ENCODE measurements around the gene SPDEF. TPM values are rescaled to one million over a fixed set of nuclear protein-coding genes. Genes with fewer than 3 reads are reported as not detected.

SPDEF gene
- total and polyA plus RNA-seq, 7 donors, result 0.71 to 101 (median 67.4) TPM; not detected in 3

GRCh38 chr6:34526992-34527728 lies 29.0 kb downstream of the SPDEF start:
- no peaks in the 10 kb centered on the region for H3K27me3 ChIP-seq
- H3K9me3 ChIP-seq, result no peaks in the 10 kb centered on the region
- H3K36me3 ChIP-seq, result no peaks in the 10 kb centered on the region
- WGBS, 2 donors, result 5 to 6% methylated on average over 53 of the region's 53 CpGs
- peak overlapping the region in 3 of 4 donors; percentile 6 to 35 (median 30) for H3K4me3 ChIP-seq
- H3K27ac ChIP-seq, result peak overlapping the region; percentile 39 to 67 (median 58)
- intact Hi-C loops (cut with DNase I), result loop anchor here (1.0 to 5.0 kb wide), 4 partner anchors 82 to 330 kb away; partner anchors contain the start of genes SMIM29 and SNRPC
- peaks cover 0 to 13% (median 8%) of the 10 kb centered on the region in 4 donors for H3K4me1 ChIP-seq
- TF ChIP-seq POLR2AphosphoS5 (IDR thresholded peaks at IDR 0.05) (peak in 3 of 4 donors; percentile 7 to 54 (median 52)), CTCF (IDR thresholded peaks at IDR 0.05) (peak; percentile 58 to 73 (median 62)), POLR2A (IDR thresholded peaks at IDR 0.05) (no peak), EP300 (IDR thresholded peaks at IDR 0.05) (no peak)
- DNase-seq, result peak; percentile 97

DNA sequence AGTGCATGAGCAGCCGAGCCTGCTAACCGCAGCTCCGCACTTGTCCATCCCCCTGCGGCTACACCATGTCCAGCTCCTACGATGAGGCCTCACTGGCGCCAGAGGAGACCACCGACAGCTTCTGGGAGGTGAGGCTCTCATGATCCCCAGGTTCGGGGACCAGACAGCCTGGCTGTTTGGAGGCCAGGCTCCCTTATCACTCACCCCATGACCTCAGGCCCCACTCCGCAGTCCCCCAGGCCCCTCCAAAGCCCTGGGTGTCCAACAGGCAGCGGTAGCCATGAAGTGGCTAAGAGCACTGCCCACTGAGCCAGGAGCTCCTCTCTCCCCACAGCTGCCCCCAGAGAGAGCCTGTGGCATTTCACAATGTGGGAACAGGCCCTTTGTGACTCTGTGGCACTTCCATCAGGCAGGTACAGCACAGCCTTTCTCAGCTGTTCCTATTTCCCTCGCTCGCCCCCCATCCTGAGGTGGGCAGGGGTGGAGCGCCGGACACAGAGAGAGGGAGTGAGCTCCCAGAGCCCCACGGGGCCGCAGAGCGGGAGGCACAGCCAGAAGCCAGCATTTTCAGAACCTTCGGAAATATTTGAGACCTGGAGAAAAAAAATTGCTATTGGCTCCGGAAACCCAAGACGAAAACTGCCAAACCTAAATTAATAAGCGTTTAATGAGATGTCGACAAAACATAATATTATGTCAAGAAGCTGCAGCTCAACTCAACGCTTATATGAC lies 29.7 kb downstream of the SPDEF start:
- no peaks in the 10 kb centered on the region for H3K9me3 ChIP-seq

DNA sequence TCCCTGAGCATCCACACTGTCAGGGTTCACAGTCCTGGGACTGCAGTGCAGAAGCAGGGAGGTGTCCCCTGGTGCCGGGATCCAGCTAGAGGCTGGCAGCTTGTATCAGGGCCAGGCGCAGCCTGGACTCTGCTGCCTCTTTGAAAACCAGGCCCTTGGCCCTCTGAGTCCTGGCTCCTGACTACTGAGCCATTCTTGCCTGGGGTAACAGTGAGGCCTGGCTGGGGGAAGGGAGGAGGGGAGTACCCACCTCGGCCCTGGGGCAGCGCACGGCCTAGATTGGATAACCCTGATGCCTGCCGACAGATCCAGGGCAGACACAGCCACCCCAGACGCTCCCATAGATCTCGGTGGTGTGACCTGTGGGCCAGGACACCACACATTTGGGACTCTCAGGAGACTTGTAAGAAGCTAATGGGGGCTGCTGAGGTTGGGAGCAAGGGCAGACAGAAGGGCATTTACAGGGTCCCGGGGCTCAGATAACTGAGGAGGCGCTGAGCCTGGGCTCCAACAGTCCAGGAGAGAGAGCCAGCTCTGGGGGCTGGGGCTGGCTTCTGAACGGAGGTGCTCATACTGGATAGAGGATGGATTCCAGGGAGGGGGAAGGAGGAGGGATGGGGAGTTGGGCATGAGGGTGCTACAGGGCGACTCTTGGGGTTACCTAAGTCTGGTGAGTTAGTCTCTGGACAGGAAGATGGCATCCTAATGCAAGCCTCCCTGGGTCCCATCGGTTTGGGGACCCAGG lies 30.5 kb downstream of the SPDEF start:
- Histone ChIP-seq H3K27me3 (no peaks in the 10 kb centered on the region), H3K27ac (no peak overlapping the region), H3K4me3 (no peak overlapping the region), H3K9me3 (no peaks in the 10 kb centered on the region), H3K4me1 (peaks cover 0 to 13% (median 8%) of the 10 kb centered on the region in 4 donors), H3K36me3 (no peaks in the 10 kb centered on the region)
- WGBS, 2 donors, result 92% methylated on average over 13 of the region's 13 CpGs
- intact Hi-C loops (cut with DNase I), result loop anchor here (2.0 to 5.0 kb wide), 3 partner anchors 231 to 328 kb away; partner anchors contain the start of genes SMIM29 and SNRPC
- no peak for TF ChIP-seq EP300 (IDR thresholded peaks at IDR 0.05)
- TF ChIP-seq CTCF (IDR thresholded peaks at IDR 0.05), result no peak
- TF ChIP-seq POLR2AphosphoS5 (IDR thresholded peaks at IDR 0.05), result no peak
- TF ChIP-seq POLR2A (IDR thresholded peaks at IDR 0.05), result no peak
- DNase-seq, result no peak

More for the DNA sequence above, 29.7 kb downstream of the SPDEF start:
- DNase-seq, result no peak
- Histone ChIP-seq H3K4me3 (peak overlapping the region in 3 of 4 donors; percentile 6 to 35 (median 30)), H3K36me3 (no peaks in the 10 kb centered on the region), H3K27ac (peak overlapping the region; percentile 4 to 67 (median 58)), H3K27me3 (no peaks in the 10 kb centered on the region), H3K4me1 (peaks cover 0 to 13% (median 8%) of the 10 kb centered on the region in 4 donors)
- 77 to 83% methylated on average over 23 of the region's 23 CpGs for WGBS, 2 donors
- intact Hi-C loops (cut with DNase I), result loop anchor here (2.0 to 5.0 kb wide), 3 partner anchors 230 to 329 kb away; partner anchors contain the start of genes SMIM29 and SNRPC
- TF ChIP-seq POLR2A (IDR thresholded peaks at IDR 0.05) (no peak), EP300 (IDR thresholded peaks at IDR 0.05) (no peak), POLR2AphosphoS5 (IDR thresholded peaks at IDR 0.05) (no peak), CTCF (IDR thresholded peaks at IDR 0.05) (no peak)

- 86 to 90% methylated on average over 5 of the region's 5 CpGs for WGBS, 2 donors
- no peaks in the 10 kb centered on the region for H3K36me3 ChIP-seq
- H3K4me1 ChIP-seq, result peaks cover 0 to 13% (median 8%) of the 10 kb centered on the region in 4 donors
- H3K9me3 ChIP-seq, result no peaks in the 10 kb centered on the region
- H3K27ac ChIP-seq, result no peak overlapping the region
- intact Hi-C loops (cut with DNase I), result loop anchor here (5.0 kb wide), 2 partner anchors 278 to 328 kb away; partner anchors contain the start of gene SMIM29
- no peaks in the 10 kb centered on the region for H3K27me3 ChIP-seq
- no peak for DNase-seq
- no peak overlapping the region for H3K4me3 ChIP-seq
- no peak for TF ChIP-seq POLR2A (IDR thresholded peaks at IDR 0.05)
- no peak for TF ChIP-seq CTCF (IDR thresholded peaks at IDR 0.05)
- no peak for TF ChIP-seq EP300 (IDR thresholded peaks at IDR 0.05)
- TF ChIP-seq POLR2AphosphoS5 (IDR thresholded peaks at IDR 0.05), result no peak
Measured at GRCh38 chr6:34524971-34525370, 31.2 kb downstream of the SPDEF start.

Data from sigmoid colon (tissue), 7 donors.